Nephron progenitor cell (in vitro differentiated cells): ENCODE data around the gene AQP3.
"Not testable (repeated sequence)": the region's sequence is repeated elsewhere in the genome, so short reads cannot be mapped to it uniquely, and the experiment has no call there.

Experiments
- DNase-seq: peaks from one replicate; pipeline ENCODE4 v3.0.0; 2021
- H3K27ac Mint-ChIP-seq: 2 replicates; pipeline ENCODE4 v1.8.0; 2021; ENCODE audit warnings: mild to moderate bottlenecking, moderate library complexity, mixed read lengths
- H3K27me3 Mint-ChIP-seq: 2 replicates; pipeline ENCODE4 v1.8.0; 2021; ENCODE audit warnings: mild to moderate bottlenecking, low read depth, mixed read lengths; ENCODE audit not compliant: poor library complexity
- H3K36me3 Mint-ChIP-seq: 2 replicates; pipeline ENCODE4 v1.8.0; 2021; ENCODE audit warnings: low read depth, mixed read lengths
- H3K4me1 Mint-ChIP-seq: 2 replicates; pipeline ENCODE4 v1.8.0; 2021; ENCODE audit warnings: mixed read lengths
- H3K4me3 Mint-ChIP-seq: 2 replicates; pipeline ENCODE4 v1.8.0; 2021; ENCODE audit warnings: mild to moderate bottlenecking, moderate library complexity, mixed read lengths
- H3K9me3 Mint-ChIP-seq: 2 replicates; pipeline ENCODE4 v1.8.0; 2021; ENCODE audit warnings: mild to moderate bottlenecking, moderate library complexity, mixed read lengths
- TF ChIP-seq, protein P1 (sequence below): fragments of 200-600 bp; sonication (generic); IDR thresholded peaks from 2 replicates; pipeline ENCODE4 v1.5.0; 2021; ENCODE audit warnings: antibody characterized with exemption

The AQP3 gene

DNA sequence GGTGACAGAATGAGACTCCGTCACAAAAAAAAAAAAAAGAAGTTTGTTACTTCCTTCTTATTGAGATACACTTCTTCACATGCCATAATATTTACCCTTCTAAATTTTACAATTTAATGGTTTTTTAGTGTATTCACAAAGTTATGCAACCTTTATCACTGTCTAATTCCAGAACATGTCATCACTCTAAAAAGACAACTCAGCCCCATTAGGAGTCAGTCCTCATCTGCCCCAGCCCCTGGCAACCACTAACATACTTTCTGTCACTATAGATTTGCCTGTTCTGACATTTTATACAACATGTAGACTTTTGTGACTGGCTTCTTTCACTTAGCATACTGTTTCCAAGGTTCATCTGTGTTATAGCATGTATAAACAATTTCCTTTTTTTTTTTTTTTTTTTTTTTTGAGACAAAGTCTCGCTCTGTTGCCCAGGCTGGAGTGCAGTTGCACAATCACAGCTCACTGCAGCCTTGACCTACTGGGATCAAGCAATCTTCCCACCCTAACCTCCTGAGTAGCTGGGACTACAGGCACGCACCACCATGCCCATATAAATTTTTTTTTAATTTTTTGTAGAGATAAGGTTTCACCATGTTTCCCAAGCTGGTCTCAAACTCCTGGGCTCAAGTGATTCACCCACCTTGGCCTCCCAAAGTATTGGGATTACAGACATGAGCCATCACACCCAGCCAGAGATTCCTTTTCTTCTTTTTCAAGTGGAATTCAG, 18.0 kb downstream of the AQP3 start:
- Mint-ChIP-seq H3K27me3 (peaks cover 9% of the 10 kb centered on the region), H3K4me1 (peaks cover 17% of the 10 kb centered on the region), H3K4me3 (no peak overlapping the region), H3K36me3 (no peaks in the 10 kb centered on the region), H3K9me3 (peaks cover 6% of the 10 kb centered on the region), H3K27ac (no peak overlapping the region)
- TF ChIP-seq, protein P1, sequence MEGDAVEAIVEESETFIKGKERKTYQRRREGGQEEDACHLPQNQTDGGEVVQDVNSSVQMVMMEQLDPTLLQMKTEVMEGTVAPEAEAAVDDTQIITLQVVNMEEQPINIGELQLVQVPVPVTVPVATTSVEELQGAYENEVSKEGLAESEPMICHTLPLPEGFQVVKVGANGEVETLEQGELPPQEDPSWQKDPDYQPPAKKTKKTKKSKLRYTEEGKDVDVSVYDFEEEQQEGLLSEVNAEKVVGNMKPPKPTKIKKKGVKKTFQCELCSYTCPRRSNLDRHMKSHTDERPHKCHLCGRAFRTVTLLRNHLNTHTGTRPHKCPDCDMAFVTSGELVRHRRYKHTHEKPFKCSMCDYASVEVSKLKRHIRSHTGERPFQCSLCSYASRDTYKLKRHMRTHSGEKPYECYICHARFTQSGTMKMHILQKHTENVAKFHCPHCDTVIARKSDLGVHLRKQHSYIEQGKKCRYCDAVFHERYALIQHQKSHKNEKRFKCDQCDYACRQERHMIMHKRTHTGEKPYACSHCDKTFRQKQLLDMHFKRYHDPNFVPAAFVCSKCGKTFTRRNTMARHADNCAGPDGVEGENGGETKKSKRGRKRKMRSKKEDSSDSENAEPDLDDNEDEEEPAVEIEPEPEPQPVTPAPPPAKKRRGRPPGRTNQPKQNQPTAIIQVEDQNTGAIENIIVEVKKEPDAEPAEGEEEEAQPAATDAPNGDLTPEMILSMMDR = no peak
- DNase-seq = no peak

GRCh38 chr9:33426843-33427293, 20.5 kb downstream of the AQP3 start:
- H3K9me3 Mint-ChIP-seq = peaks cover 11% of the 10 kb centered on the region
- H3K4me3 Mint-ChIP-seq = no peak overlapping the region
- no peak overlapping the region for H3K27ac Mint-ChIP-seq
- DNase-seq = no peak
- H3K4me1 Mint-ChIP-seq = peaks cover 12% of the 10 kb centered on the region
- no peaks in the 10 kb centered on the region for H3K36me3 Mint-ChIP-seq
- TF ChIP-seq, protein P1 = no peak
- peaks cover 9% of the 10 kb centered on the region for H3K27me3 Mint-ChIP-seq

- Mint-ChIP-seq H3K36me3 (no peaks in the 10 kb centered on the region), H3K4me3 (no peak overlapping the region), H3K27me3 (peaks cover 14% of the 10 kb centered on the region), H3K4me1 (no peaks in the 10 kb centered on the region), H3K9me3 (peaks cover 11% of the 10 kb centered on the region), H3K27ac (no peak overlapping the region)
- TF ChIP-seq, protein P1 = no peak
- no peak for DNase-seq
These were observed 22.3 kb downstream of the AQP3 start for GRCh38 chr9:33425128-33425533.

- DNase-seq, H3K27ac Mint-ChIP-seq, H3K4me3 Mint-ChIP-seq, H3K36me3 Mint-ChIP-seq, H3K4me1 Mint-ChIP-seq: not testable (repeated sequence)
- H3K27me3 Mint-ChIP-seq = peaks cover 18% of the 10 kb centered on the region
- H3K9me3 Mint-ChIP-seq = peaks cover 11% of the 10 kb centered on the region
These were observed 22.9 kb downstream of the AQP3 start for GRCh38 chr9:33424492-33424891.

DNA sequence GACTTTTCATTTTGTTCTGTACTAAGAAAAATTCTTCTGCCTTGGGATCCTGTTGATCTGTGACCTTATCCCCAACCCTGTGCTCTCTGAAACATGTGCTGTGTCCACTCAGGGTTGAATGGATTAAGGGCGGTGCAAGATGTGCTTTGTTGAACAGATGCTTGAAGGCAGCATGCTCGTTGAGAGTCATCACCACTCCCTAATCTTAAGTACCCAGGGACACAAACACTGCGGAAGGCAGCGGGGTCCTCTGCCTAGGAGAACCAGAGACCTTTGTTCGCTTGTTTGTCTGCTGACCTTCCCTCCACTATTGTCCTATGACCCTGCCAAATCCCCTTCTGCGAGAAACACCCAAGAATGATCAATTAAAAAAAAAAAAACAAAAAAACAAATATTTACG, 23.4 kb downstream of the AQP3 start:
- not testable (repeated sequence) for H3K36me3 Mint-ChIP-seq, DNase-seq, H3K4me1 Mint-ChIP-seq, H3K27ac Mint-ChIP-seq, H3K4me3 Mint-ChIP-seq
- peaks cover 18% of the 10 kb centered on the region for H3K27me3 Mint-ChIP-seq
- peaks cover 11% of the 10 kb centered on the region for H3K9me3 Mint-ChIP-seq

DNA sequence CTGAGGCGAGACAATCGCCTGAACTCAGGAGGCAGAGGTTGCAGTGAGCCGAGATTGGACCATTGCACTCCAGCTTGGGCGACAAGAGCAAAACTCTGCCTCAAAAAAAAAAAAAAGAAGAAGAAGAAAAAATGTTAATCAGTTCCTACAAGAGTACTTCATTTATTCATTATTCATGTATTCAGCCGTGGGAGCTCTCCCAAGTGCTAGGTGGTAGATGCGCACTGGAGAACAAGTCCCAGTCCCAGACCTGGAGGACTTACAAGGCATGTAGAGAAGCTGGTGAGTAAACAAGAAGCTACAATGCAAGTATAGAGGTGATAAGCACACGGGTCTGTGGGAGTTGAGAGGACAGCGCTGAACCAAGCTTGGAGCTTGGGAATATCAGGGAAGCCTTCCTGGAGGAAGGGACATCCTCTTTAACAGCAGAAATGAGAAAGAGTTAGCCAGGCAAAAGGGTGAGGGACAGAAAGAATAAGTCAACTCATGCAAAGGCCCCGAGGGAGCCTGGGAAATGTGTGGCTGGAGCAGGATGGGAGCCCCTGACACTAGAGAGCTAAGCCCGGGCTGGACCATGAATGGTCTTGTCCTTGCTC, 27.6 kb downstream of the AQP3 start:
- H3K36me3 Mint-ChIP-seq = no peaks in the 10 kb centered on the region
- H3K4me1 Mint-ChIP-seq = peaks cover 20% of the 10 kb centered on the region
- TF ChIP-seq, protein P1 = no peak
- DNase-seq = no peak
- H3K4me3 Mint-ChIP-seq = no peak overlapping the region
- H3K9me3 Mint-ChIP-seq = peaks cover 5% of the 10 kb centered on the region
- H3K27me3 Mint-ChIP-seq = peaks cover 30% of the 10 kb centered on the region
- no peak overlapping the region for H3K27ac Mint-ChIP-seq

GRCh38 chr9:33418090-33418489, 29.3 kb downstream of the AQP3 start:
- no peaks in the 10 kb centered on the region for H3K9me3 Mint-ChIP-seq
- H3K36me3 Mint-ChIP-seq = no peaks in the 10 kb centered on the region
- H3K4me1 Mint-ChIP-seq = peaks cover 34% of the 10 kb centered on the region
- H3K4me3 Mint-ChIP-seq = no peak overlapping the region
- no peak overlapping the region for H3K27ac Mint-ChIP-seq
- peaks cover 36% of the 10 kb centered on the region for H3K27me3 Mint-ChIP-seq
- no peak for DNase-seq
- TF ChIP-seq, protein P1 = no peak
